ENCODE measurements around the gene SPCS3.

The SPCS3 gene

DNA sequence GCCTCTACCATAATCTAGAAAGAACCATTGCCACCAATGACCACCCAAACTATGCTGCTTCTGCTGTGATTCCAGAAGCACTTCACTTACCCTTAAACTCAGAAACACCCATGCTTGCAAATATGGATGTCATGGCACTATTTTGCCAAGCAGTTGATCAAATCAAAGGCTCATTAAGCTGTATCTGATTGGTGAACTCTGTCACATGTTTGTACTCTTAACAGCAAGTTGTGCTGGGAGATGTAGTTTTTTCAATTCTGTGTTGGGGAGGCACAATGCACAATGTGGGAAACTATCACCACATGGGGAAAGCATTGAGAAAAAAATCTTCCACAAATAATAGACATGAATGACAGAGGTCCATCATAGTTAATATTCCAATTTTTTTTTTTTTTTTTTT lies 19.2 kb upstream of the SPCS3 start:
- DNase-seq (ENCODE audit: low spot score): no peak
- in situ Hi-C loops (cut with MboI; ENCODE audit: low pct_unique_long_range_greater_than_20kb, low sequenced_read_pairs, unreplicated experiment): no loop called here
- TF ChIP-seq, protein P1, sequence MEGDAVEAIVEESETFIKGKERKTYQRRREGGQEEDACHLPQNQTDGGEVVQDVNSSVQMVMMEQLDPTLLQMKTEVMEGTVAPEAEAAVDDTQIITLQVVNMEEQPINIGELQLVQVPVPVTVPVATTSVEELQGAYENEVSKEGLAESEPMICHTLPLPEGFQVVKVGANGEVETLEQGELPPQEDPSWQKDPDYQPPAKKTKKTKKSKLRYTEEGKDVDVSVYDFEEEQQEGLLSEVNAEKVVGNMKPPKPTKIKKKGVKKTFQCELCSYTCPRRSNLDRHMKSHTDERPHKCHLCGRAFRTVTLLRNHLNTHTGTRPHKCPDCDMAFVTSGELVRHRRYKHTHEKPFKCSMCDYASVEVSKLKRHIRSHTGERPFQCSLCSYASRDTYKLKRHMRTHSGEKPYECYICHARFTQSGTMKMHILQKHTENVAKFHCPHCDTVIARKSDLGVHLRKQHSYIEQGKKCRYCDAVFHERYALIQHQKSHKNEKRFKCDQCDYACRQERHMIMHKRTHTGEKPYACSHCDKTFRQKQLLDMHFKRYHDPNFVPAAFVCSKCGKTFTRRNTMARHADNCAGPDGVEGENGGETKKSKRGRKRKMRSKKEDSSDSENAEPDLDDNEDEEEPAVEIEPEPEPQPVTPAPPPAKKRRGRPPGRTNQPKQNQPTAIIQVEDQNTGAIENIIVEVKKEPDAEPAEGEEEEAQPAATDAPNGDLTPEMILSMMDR (IDR thresholded peaks at IDR 0.05; ENCODE audit: extremely low read depth, insufficient read depth, missing control alignments): no peak

DNA sequence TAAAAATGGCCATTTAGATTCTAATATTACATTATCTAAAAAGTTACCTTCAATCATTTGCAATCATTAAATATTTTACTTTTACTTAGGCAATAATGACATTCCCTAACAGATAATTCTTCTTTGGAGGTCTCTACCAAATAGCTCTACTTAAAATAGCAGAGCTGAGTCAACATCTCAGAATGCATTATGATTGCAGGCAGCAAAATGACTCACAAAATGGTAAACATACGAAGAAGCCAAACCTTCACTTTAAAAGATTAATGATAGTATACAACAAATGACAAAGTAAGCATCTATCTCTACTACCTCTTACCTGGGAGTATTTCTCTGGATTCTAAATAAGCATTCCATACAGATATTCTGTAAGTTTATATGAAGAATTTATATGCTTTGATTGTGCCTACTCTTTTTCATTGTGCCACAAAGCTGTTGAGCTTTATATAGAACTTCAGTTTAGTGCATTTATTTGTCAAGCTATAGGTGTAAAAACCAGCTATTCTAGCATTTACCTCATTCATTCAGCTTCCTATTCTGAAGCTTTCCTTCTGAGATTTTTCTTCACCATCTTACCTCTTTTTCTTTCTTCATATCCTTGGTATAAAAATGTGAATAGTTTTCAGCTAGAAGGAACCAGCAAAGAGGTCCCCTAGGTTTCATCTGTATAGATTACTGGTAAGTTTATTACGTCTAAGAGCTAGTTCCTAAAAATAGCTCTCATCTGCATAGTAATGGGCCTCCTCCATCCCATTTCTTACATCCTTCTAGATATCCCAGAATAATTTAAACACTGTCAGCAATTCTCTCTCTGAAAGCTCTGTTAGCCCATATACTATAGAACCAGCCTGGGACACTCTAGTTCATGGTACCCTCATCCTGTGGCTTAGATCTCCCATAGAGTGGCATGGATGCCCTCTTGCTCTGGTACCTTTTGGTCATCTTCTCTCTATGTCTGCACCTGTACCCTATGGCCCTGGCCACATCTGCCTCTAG lies 17.2 kb upstream of the SPCS3 start:
- in situ Hi-C loops (cut with MboI; ENCODE audit: low pct_unique_long_range_greater_than_20kb, low sequenced_read_pairs, unreplicated experiment): no loop called here
- DNase-seq (ENCODE audit: low spot score): no peak
- TF ChIP-seq, protein P1 (IDR thresholded peaks at IDR 0.05; ENCODE audit: extremely low read depth, insufficient read depth, missing control alignments): no peak

DNA sequence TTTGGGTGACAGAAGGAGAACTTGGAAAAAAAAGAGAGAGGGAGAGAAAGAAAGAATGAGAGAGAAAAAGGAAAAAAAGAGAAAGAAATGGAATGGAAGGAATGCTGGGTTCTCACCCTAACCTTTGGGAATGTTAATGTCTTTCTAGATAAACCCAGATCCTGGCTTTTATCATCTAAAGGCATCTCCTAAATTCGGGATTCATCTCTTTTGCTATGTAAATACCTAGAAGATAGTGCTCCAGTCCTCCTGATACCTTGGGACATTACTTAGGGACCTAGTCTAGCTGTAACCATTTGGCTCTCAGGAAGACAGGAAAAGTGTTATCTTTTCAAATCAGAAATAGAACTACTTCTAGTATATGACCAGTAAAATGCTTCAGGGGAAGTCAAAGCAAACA lies 15.8 kb upstream of the SPCS3 start:
- in situ Hi-C loops (cut with MboI; ENCODE audit: low pct_unique_long_range_greater_than_20kb, low sequenced_read_pairs, unreplicated experiment): no loop called here
- TF ChIP-seq, protein P1 (IDR thresholded peaks at IDR 0.05; ENCODE audit: extremely low read depth, insufficient read depth, missing control alignments): no peak
- no peak for DNase-seq (ENCODE audit: low spot score)

DNA sequence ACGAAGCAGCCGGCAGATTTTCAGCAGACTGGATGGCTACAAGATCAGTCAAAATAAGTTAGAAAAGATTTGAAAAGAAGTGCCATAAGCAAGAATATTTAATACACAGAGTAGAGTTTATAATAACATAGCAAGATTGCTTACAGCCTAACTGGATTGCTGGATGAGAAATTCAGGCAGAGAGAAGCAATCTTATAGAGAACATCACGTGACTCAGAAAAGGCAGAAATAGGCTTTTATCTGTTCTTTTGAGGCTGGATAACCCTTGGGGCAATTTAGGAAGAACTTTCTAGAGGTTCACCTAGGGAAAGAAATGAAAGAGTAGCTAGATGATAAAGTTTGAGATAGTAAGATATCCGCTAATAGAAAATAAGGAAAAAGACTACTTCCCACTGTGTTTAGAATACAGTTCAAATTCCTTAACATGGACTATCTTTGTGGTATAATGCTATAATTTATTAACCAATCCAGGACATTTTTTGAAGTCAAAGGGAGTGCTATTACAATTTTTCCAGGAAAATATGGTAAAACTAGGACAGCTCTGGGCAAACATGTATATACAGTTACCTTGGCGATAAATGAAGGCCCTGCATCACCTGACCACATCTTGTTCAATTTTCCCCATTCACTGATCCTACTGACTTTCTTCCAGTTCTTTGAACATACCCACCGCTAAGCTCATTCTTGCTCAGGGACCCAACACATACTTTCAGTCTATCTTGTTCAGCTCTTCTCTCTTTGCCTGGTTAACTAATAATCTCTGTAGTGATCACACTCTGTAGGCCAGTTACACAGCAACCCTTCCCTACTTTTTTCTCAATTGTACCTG lies 12.7 kb upstream of the SPCS3 start:
- TF ChIP-seq, protein P1 (IDR thresholded peaks at IDR 0.05; ENCODE audit: extremely low read depth, insufficient read depth, missing control alignments): no peak
- no peak for DNase-seq (ENCODE audit: low spot score)
- in situ Hi-C loops (cut with MboI; ENCODE audit: low pct_unique_long_range_greater_than_20kb, low sequenced_read_pairs, unreplicated experiment): no loop called here

DNA sequence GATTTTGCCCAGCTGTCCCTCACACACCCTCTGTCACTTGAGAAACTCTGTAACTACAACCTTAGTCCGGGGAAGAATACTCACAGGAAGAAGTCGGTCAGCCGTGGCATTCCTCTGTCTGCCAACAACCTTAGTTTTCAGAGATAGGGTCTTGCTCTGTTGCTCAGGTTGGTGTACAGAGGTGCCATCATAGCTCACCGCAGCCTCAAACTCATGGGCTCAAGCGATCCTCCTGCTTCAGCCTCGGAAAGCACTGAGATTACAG lies 12.2 kb upstream of the SPCS3 start:
- TF ChIP-seq, protein P1 (IDR thresholded peaks at IDR 0.05; ENCODE audit: extremely low read depth, insufficient read depth, missing control alignments): no peak
- in situ Hi-C loops (cut with MboI; ENCODE audit: low pct_unique_long_range_greater_than_20kb, low sequenced_read_pairs, unreplicated experiment): no loop called here
- no peak for DNase-seq (ENCODE audit: low spot score)

DNA sequence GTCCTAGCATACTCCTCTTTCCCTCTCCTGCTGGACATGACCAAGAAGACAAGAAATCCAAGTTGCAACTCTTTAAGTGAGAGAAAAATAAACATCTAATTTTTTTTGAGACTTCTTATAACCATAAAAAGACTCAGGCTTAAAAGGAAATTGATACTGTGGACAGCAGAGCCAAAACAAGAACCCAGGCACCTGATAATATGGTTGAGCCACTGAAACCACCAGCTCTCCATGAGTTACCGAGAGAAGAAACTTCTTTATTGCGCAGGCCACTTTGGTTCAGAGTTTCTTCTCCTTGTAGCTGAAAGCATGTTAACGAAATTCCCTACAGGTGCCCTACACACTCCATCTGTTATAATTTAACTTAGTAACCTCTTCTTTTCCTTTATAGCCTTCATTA lies 11.3 kb upstream of the SPCS3 start:
- DNase-seq (ENCODE audit: low spot score): no peak
- TF ChIP-seq, protein P1 (IDR thresholded peaks at IDR 0.05; ENCODE audit: extremely low read depth, insufficient read depth, missing control alignments): no peak
- in situ Hi-C loops (cut with MboI; ENCODE audit: low pct_unique_long_range_greater_than_20kb, low sequenced_read_pairs, unreplicated experiment): no loop called here
